Stimulated activated CD8-positive, alpha-beta memory T cell treated with anti-CD3 and anti-CD28 coated beads, Interleukin-4, amount 100 ng/mL, for 48 hours (primary cell): Measurements from ENCODE around the gene PLEK2.
"Not testable (repeated sequence)": the region's sequence is repeated elsewhere in the genome, so short reads cannot be mapped to it uniquely, and the experiment has no call there.

Experiments
- DNase-seq: peaks from one replicate; pipeline ENCODE4 v3.0.0-alpha.2; 2020

Gene PLEK2

DNA sequence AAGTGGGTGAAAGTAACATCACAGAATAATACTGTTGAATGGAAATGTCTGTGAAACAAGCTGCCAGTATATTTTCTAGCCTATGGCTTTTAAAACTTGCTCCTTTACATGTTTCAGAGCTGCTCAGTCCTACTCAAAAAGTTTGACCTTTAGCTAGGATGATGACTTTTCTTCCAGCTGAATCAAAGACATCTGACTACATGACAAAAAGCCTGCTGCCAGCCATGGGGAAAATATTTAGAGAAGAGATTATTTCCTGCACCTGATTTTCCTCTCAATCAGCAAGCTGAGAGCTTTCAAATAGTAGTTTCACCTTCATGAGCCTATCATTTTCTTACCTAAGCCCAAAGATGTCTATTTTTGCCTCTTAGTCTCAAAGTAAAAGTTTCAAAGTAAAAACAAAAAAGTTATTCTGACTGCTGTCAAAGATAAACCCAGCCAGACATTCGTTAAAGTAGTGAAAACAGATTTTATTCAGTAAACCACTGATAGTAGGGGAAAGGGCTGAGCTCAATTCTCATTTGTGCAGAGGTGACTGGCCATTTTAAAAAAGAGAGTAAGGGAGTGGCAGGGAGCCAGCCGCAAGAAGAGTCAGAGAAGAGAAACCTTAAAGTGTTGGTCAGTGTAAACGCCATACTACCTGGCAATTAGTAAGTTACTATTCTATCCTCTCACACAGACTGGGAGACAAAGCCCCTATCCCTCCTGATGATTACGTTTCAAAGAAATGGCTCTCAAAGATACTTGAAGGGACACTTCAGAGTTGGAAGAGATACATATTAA lies 54.6 kb downstream of the PLEK2 start:
- DNase-seq = no peak

DNA sequence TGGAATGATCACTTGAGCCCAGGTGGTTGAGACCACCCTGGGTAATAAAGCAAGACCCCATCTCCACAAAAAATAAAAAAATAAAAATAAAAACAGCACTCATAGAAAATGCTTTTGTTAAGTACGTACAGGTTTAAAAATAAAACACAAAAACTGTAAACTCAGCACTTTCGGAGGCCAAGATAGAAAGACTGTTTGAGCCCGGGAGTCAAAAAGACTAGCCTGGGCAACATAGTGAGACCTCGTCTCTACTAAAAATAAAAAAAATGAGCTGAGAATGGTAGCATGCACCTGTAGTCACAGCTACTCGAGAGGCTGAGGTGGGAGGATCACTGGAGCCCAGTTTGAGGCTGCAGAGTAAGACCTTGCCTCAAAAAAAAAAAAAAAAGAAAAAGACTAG lies 59.9 kb downstream of the PLEK2 start:
- DNase-seq = no peak

DNA sequence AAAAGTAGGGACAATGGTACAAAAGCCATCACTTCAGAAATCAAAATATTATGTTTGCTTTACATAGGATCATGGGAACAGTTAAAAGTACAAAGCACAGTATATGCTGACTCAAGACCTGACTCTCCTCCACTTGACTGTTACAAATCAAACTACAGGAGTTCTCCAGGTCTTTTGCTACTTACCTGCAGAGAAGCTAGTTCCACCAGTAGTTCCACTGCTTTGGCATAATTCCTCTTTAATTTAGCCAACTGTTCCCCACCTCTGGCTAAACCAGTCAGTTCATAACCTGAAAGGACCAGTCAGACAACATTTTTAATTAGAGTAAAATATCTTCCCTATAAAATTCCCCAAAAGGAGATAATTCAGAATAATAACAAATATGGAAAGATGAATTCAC lies 66.4 kb downstream of the PLEK2 start:
- DNase-seq = no peak

DNA sequence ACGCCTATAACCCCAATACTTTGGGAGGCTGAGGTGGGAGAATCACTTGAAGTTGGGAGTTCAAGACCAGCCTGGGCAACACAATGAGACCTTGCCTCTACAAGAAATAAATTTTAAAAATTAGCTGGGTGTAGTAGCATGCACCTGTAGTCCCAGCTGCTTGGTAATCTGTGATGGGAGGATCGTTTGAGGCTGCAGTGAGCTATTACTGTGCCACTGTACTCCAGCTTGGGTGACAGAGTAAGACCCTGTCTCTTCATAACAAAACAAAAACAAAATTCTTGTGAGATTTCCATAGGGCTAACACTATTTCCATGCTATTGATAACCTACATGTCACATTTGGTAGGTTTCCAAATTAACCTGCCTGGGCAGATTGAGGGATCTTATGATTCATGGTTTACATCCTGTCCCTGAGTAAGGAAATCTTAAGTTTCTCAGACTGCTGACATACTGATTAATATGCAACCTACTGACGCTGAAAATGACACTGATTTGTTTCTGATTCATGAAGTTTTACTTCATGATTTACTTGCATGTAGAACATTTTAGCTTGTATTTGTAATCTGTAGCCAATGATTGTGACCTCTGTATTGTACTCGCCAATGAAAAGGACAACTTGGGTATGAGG lies 68.2 kb downstream of the PLEK2 start:
- no peak for DNase-seq

DNA sequence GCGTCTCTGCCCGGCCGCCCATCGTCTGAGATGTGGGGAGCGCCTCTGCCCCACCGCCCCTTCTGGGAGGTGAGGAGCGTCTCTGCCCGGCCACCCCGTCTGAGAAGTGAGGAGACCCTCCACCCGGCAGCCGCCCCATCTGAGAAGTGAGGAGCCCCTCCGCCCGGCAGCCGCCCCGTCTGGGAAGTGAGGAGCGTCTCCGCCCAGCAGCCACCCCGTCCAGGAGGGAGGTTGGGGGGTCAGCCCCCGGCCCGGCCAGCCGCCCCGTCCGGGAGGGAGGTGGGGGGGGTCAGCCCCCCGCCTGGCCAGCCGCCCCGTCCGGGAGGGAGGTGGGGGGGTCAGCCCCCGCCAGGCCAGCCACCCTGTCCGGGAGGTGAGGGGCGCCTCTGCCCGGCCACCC lies 70.7 kb downstream of the PLEK2 start:
- not testable (repeated sequence) for DNase-seq
